CD4-positive, CD25-positive, alpha-beta regulatory T cell (primary cell): ENCODE data around the gene MAPK12. TPM values are rescaled to one million over a fixed set of nuclear protein-coding genes. Genes with fewer than 3 reads are reported as not detected.

Source experiments
- ATAC-seq, 2 donors: fragments of 150-1000 bp; cut with Tn5 transposase; one replicate each; pipeline ENCODE4 v1.10.0; 2021; ENCODE audit warnings: low read depth in 2 of 2, moderate number of reproducible peaks in 2 of 2, moderate library complexity in 1 of 2
- DNase-seq, 3 donors: peaks; one replicate each; pipeline versions ENCODE4 v3.0.0 to v3.0.0-alpha.2; 2012 to 2022; ENCODE audit warnings: mixed read lengths in 1 of 3
- H3K27ac ChIP-seq: one replicate; pipeline ENCODE4 v1.7.0; 2013; ENCODE audit warnings: mild to moderate bottlenecking, low read length; ENCODE audit not compliant: insufficient read depth, poor library complexity, severe bottlenecking
- H3K27me3 ChIP-seq: one replicate; pipeline ENCODE4 v1.7.0; 2013; ENCODE audit warnings: low read length; ENCODE audit not compliant: control insufficient read depth, insufficient read depth
- H3K36me3 ChIP-seq: one replicate; pipeline ENCODE4 v1.7.0; 2013; ENCODE audit warnings: mild to moderate bottlenecking, low read length, moderate library complexity; ENCODE audit not compliant: control insufficient read depth, insufficient read depth
- H3K4me1 ChIP-seq: 2 replicates; pipeline ENCODE4 v1.7.0; 2013; ENCODE audit warnings: mild to moderate bottlenecking, low read length; ENCODE audit not compliant: insufficient read depth, control insufficient read depth, poor library complexity, severe bottlenecking
- H3K4me3 ChIP-seq: one replicate; pipeline ENCODE4 v1.7.0; 2013; ENCODE audit warnings: low read depth, mild to moderate bottlenecking, low read length, moderate library complexity
- H3K9me3 ChIP-seq, 2 experiments: 1 replicate in 1 of 2; 2 replicates in 1 of 2; pipeline ENCODE4 v1.7.0; 2013; ENCODE audit warnings: low read length in 2 of 2, mild to moderate bottlenecking in 1 of 2, moderate library complexity in 1 of 2; ENCODE audit not compliant: control insufficient read depth in 2 of 2
- H3K27ac Mint-ChIP-seq, 3 donors: one replicate each; pipeline ENCODE4 v1.8.0; 2020 to 2022; ENCODE audit warnings: mild to moderate bottlenecking in 3 of 3, mixed read lengths in 3 of 3, moderate library complexity in 2 of 3
- H3K27me3 Mint-ChIP-seq: one replicate; pipeline ENCODE4 v1.8.0; 2022; ENCODE audit warnings: mild to moderate bottlenecking, mixed read lengths
- H3K36me3 Mint-ChIP-seq: one replicate; pipeline ENCODE4 v1.8.0; 2020; ENCODE audit warnings: mixed read lengths
- H3K4me1 Mint-ChIP-seq, 4 donors: one replicate each; pipeline ENCODE4 v1.8.0; 2020 to 2022; ENCODE audit warnings: mixed read lengths in 4 of 4, mild to moderate bottlenecking in 1 of 4
- H3K4me3 Mint-ChIP-seq, 4 donors: one replicate each; pipeline ENCODE4 v1.8.0; 2020 to 2022; ENCODE audit warnings: mild to moderate bottlenecking in 4 of 4, mixed read lengths in 4 of 4, moderate library complexity in 3 of 4
- H3K9me3 Mint-ChIP-seq, 7 donors: one replicate each; pipeline ENCODE4 v1.8.0; 2020 to 2022; ENCODE audit warnings: mixed read lengths in 7 of 7, mild to moderate bottlenecking in 3 of 7, moderate library complexity in 2 of 7
- polyA plus RNA-seq, 4 donors: library from polyadenylated mRNA; unstranded; fragments of 300-500 nt; fragmentation: Illumina TruSeq; gene quantifications; one replicate each; pipeline ENCODE4 v1.2.3, GENCODE V29; 2021
- total RNA-seq: library from RNA; stranded (reverse); gene quantifications from one replicate; pipeline ENCODE4 v1.2.3, GENCODE V29; 2022

The MAPK12 gene
- total and polyA plus RNA-seq, 5 donors from 2014 or later: 0.03 to 2.0 (median 0.05) TPM; not detected in 2

DNA sequence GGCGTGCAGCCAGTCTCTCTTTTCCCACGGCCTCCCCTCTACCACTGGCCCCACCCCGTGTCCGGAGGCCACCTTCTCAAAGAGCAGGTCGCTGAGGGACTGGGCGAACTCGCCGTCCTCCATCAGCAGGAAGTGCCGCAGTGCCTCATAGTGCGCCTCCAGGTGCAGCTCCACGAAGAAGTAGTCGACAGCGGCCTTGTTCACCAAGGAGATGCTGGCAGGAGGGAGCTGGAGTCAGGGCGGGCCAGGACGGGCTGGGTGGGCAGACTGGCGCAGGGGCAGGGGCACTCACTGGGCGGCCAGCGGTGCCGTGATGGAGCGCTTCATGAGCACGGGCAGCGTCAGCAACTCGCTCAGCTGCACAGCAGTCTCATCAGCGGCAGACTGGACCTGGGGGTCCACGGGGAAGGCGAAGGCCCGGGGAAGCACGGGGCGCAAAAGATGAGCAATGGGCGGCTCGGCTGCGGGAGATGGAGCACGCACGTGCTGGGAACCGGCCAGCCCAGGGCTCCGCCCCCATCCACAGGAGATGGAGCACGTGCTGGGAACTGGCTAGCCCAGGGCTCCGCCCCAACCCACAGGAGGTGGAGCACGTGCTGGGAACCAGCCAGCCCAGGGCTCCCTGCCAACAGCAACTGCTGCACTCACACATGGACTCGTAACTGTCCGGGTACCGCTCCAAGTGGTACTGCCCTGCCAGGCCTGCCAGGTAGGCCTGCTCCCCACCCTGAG, 42.3 kb downstream of the MAPK12 start:
- H3K4me1 Mint-ChIP-seq: peaks cover 0 to 7% (median 2%) of the 10 kb centered on the region in 4 donors
- no peak overlapping the region for H3K27ac ChIP-seq
- H3K4me3 Mint-ChIP-seq: no peak overlapping the region
- H3K9me3 ChIP-seq: no peaks in the 10 kb centered on the region
- H3K27me3 Mint-ChIP-seq: no peaks in the 10 kb centered on the region
- H3K27ac Mint-ChIP-seq: no peak overlapping the region
- no peaks in the 10 kb centered on the region for H3K9me3 Mint-ChIP-seq
- no peak overlapping the region for H3K4me3 ChIP-seq
- H3K36me3 ChIP-seq: peaks cover 64% of the 10 kb centered on the region
- H3K4me1 ChIP-seq: no peaks in the 10 kb centered on the region
- peaks cover 18% of the 10 kb centered on the region for H3K36me3 Mint-ChIP-seq
- DNase-seq: no peak
- no peaks in the 10 kb centered on the region for H3K27me3 ChIP-seq
- ATAC-seq: peak in 1 of 2 donors; percentile 25

DNA sequence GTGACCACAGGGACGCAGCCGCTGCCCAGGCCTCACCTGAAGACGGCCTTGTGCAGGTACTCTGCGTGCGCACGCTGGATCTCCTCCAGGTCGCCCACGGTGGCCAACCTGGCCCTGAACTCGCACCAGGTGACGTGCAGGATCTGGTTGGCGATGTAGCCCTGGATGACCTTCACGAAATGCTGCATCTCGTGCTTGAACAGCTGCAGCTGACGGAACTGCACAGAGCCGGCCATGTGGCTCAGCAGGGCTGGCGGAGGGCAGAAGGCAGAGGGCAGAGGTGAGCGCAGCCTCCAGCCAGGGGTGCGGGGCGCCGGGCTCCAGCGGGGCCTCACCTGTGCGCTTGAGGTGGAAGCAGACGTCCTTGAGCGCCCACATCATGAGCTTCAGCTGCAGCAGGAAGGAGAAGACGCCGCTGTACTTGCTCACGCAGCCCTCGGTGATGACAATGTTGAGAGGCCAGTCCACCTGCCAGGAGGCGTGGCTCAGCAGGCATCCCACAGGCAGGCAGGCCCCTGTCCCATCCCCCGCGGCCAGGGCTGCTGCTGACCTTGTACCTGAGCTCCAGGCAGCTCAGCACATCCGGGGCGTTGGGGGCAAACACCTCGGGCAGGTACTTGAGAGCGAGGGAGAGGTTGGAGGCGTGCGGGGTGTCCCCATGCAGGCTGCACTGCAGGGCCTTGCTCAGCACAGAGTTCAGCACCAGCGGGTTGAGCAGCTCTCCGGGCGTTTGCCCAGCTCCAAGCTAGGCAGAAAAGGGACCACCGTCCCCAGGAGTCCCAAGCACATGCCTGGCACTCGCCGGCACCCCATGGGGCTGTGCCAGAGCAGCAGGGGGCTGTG, 43.1 kb downstream of the MAPK12 start:
- Histone ChIP-seq H3K27ac (no peak overlapping the region), H3K4me3 (no peak overlapping the region), H3K27me3 (no peaks in the 10 kb centered on the region), H3K4me1 (no peaks in the 10 kb centered on the region), H3K36me3 (peaks cover 59% of the 10 kb centered on the region), H3K9me3 (no peaks in the 10 kb centered on the region)
- H3K4me3 Mint-ChIP-seq: no peak overlapping the region
- H3K27me3 Mint-ChIP-seq: no peaks in the 10 kb centered on the region
- DNase-seq: no peak
- no peak for ATAC-seq
- H3K9me3 Mint-ChIP-seq: no peaks in the 10 kb centered on the region
- H3K27ac Mint-ChIP-seq: no peak overlapping the region
- peaks cover 17% of the 10 kb centered on the region for H3K36me3 Mint-ChIP-seq
- H3K4me1 Mint-ChIP-seq: peaks cover 0 to 9% (median 7%) of the 10 kb centered on the region in 4 donors

DNA sequence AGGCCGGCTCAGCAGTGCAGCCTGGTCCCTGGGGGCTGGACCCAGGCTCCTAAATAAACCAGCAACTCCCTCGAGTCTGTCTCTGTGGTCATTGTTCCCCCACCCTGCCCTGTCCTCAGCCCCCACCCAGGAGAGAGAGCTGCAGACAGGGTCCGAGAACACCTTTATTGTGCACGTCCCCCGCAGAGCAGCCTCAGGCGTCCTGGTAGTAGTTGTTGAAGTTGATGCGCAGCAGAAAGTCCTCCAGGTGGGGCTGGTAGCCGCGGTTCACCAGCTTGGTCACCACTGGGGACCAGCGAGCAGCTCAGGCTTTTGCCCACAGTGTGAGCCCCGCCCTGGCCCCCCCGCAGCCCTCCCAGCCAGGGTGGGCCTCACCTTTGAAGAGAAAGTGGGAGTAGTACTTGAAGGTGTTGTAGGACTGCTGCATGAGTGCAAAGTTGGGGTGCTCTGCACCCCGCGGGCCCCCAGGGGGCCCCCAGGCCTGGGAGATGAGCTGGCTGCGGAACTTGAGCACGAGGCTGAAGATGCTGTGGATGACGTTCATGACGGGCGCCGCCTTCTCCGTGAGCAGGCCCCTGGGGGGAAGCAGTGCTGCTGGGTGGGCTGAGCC, 43.8 kb downstream of the MAPK12 start:
- no peak overlapping the region for H3K4me3 ChIP-seq
- H3K27me3 ChIP-seq: no peaks in the 10 kb centered on the region
- no peaks in the 10 kb centered on the region for H3K9me3 ChIP-seq
- H3K27me3 Mint-ChIP-seq: no peaks in the 10 kb centered on the region
- no peak for ATAC-seq
- H3K4me1 Mint-ChIP-seq: peaks cover 4 to 16% (median 9%) of the 10 kb centered on the region in 4 donors
- no peaks in the 10 kb centered on the region for H3K9me3 Mint-ChIP-seq
- H3K4me3 Mint-ChIP-seq: no peak overlapping the region
- no peak overlapping the region for H3K27ac Mint-ChIP-seq
- no peaks in the 10 kb centered on the region for H3K4me1 ChIP-seq
- H3K27ac ChIP-seq: no peak overlapping the region
- peaks cover 59% of the 10 kb centered on the region for H3K36me3 ChIP-seq
- no peak for DNase-seq
- H3K36me3 Mint-ChIP-seq: peaks cover 20% of the 10 kb centered on the region

DNA sequence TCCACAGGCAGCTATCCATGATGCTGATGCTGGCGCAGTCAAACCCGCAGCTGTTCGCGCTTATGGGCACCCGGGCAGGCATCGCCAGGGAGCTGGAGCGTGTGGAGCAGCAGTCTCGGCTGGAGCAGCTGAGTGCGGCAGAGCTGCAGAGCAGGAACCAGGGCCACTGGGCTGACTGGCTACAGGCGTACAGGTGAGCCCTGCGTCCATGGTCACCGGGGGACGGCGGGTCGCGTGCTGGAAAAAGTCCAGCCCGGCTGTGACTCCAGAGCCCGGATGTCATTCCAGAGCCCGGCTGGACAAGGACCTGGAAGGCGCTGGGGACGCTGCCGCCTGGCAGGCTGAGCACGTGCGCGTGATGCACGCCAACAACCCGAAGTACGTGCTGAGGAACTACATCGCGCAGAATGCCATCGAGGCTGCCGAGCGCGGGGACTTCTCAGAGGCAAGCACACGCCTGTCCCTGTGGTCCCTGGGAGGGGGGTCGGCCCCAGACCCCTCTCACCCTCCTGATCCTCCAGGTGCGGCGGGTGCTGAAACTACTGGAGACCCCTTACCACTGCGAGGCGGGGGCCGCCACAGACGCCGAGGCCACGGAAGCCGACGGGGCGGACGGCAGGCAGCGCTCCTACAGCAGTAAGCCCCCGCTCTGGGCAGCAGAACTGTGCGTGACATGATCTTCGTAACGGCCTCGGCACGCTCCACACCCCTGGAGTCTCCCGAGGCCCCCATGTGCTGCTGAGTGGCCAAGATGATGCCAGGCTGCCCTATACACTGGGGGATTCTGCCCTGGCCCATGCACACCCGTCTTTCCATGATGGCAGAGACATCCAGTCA, 44.6 kb downstream of the MAPK12 start:
- Histone ChIP-seq H3K4me1 (no peaks in the 10 kb centered on the region), H3K27me3 (no peaks in the 10 kb centered on the region), H3K27ac (no peak overlapping the region), H3K9me3 (no peaks in the 10 kb centered on the region), H3K4me3 (no peak overlapping the region), H3K36me3 (peaks cover 59% of the 10 kb centered on the region)
- ATAC-seq: no peak
- Mint-ChIP-seq H3K27ac (no peak overlapping the region), H3K4me1 (peaks cover 6 to 17% (median 13%) of the 10 kb centered on the region in 4 donors), H3K4me3 (no peak overlapping the region), H3K36me3 (peaks cover 20% of the 10 kb centered on the region), H3K27me3 (no peaks in the 10 kb centered on the region), H3K9me3 (no peaks in the 10 kb centered on the region)
- DNase-seq: no peak

DNA sequence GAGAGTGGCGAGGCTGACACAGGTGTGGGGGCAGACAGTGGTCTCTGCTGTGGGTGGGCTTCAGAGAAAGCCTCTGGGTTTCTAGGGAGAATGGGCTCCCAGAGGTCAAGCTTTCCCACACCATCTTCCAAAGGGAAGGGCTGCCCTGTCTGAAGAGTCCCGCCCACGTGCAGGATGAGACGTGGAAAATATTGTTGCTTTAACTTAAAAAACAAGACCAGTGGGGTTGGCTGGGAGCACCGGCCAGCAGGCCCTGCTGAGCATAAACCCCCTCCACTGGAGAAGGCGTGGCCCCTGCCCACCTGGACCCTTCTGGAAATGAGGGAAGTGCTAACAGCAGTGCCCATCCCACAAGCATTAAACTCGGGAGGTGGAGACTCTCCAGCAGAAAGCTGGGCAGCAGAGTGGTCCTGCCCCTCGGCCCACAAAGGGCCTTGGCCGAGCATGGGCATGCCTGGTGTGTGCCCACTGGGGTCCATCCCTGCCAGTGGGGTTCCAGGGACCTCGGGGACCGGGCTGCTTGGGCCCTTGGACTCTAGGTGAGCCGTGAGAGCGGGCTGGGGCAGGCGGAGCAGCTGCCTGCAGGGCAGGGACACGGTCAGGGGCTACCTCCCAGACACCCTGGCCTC, 45.3 kb downstream of the MAPK12 start:
- H3K4me1 Mint-ChIP-seq: peaks cover 6 to 18% (median 14%) of the 10 kb centered on the region in 4 donors
- no peak overlapping the region for H3K27ac ChIP-seq
- no peaks in the 10 kb centered on the region for H3K9me3 ChIP-seq
- peaks cover 56% of the 10 kb centered on the region for H3K36me3 ChIP-seq
- peaks cover 21% of the 10 kb centered on the region for H3K36me3 Mint-ChIP-seq
- no peak for ATAC-seq
- H3K4me1 ChIP-seq: no peaks in the 10 kb centered on the region
- H3K27me3 ChIP-seq: no peaks in the 10 kb centered on the region
- peak overlapping the region in 1 of 4 donors; percentile 16 for H3K4me3 Mint-ChIP-seq
- no peaks in the 10 kb centered on the region for H3K9me3 Mint-ChIP-seq
- no peak overlapping the region for H3K27ac Mint-ChIP-seq
- DNase-seq: no peak
- H3K4me3 ChIP-seq: no peak overlapping the region
- H3K27me3 Mint-ChIP-seq: no peaks in the 10 kb centered on the region

DNA sequence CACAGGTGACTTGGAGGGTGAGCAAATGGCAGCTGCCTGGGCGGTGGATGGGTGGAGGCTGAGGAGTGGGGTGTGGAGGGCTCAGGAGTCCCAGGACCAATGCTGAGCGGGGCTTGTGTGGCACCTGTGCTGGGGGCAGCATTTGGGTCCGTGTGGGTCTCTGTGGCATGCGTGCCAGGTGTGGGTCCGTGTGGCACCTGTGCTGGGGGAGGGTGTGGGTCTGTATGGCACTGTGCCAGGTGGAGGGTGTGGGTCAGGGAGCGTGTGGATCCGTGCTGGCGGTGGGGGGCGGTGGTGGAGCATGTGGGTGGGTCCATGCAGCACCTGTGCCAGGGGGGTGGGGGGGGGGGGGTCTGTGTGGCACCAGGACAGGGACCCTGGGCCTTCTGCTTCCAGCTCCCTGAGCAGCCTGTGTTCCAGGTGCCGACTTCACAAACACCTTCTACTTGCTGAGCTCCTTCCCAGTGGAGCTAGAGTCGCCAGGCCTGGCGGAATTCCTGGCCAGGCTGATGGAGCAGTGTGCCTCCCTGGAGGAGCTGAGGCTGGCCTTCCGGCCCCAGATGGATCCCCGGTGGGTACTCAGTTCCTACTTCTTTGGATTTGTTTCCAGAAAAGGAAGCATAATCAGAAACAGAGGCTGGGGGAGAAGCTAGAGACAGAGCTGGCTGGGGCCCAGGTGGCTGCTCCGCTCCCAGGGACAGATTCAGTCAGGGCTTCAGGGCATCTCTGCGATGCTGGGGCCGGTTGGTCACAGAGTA, 46.0 kb downstream of the MAPK12 start:
- ATAC-seq: no peak
- Mint-ChIP-seq H3K36me3 (peaks cover 24% of the 10 kb centered on the region), H3K27me3 (no peaks in the 10 kb centered on the region), H3K27ac (no peak overlapping the region), H3K4me3 (no peak overlapping the region), H3K4me1 (peaks cover 6 to 21% (median 14%) of the 10 kb centered on the region in 4 donors), H3K9me3 (no peaks in the 10 kb centered on the region)
- no peaks in the 10 kb centered on the region for H3K4me1 ChIP-seq
- no peak overlapping the region for H3K27ac ChIP-seq
- peaks cover 56% of the 10 kb centered on the region for H3K36me3 ChIP-seq
- no peaks in the 10 kb centered on the region for H3K9me3 ChIP-seq
- no peaks in the 10 kb centered on the region for H3K27me3 ChIP-seq
- DNase-seq: no peak
- no peak overlapping the region for H3K4me3 ChIP-seq
